GM12878 (cell line): Measurements from ENCODE around the gene CDC42SE1. TPM values are rescaled to one million over a fixed set of nuclear protein-coding genes. Genes with fewer than 3 reads are reported as not detected.

Source experiments
- BHLHE40 ChIP-seq, 2 experiments: fragments of 450-650 bp in 1 of 2; IDR thresholded peaks; 2 replicates each; pipeline ENCODE4 v1.6.1; 2011 to 2017; ENCODE audit warnings: low read depth in 2 of 2, borderline replicate concordance in 1 of 2, improper control_type of control experiment in 1 of 2, low read length in 1 of 2, mild to moderate bottlenecking in 1 of 2
- BRCA1 ChIP-seq: IDR thresholded peaks from 2 replicates; pipeline ENCODE4 v1.6.1; 2011; ENCODE audit warnings: low read depth, low read length, improper control_type of control experiment
- ESRRA ChIP-seq: IDR thresholded peaks from 2 replicates; pipeline ENCODE4 v1.6.1; 2012; ENCODE audit warnings: mild to moderate bottlenecking, low read length, improper control_type of control experiment
- HSF1 ChIP-seq: fragments of 150-350 bp; IDR thresholded peaks from 2 replicates; pipeline ENCODE4 v1.6.1; 2014; ENCODE audit warnings: mild to moderate bottlenecking, low read depth, low read length
- KAT2A ChIP-seq: conservative IDR thresholded peaks from 2 replicates; pipeline ENCODE4 v1.6.1; 2011; ENCODE audit warnings: low read depth, low read length; ENCODE audit not compliant: control insufficient read depth
- NRF1 ChIP-seq: conservative IDR thresholded peaks from 2 replicates; pipeline ENCODE4 v1.6.1; 2011; ENCODE audit warnings: mild to moderate bottlenecking, low read depth, low read length, improper control_type of control experiment
- POLR2A ChIP-seq: IDR thresholded peaks from 2 replicates; pipeline ENCODE4 v1.6.1; 2011; ENCODE audit warnings: low read depth, mild to moderate bottlenecking, low read length
- STAT1 ChIP-seq: fragments of 450-650 bp; conservative IDR thresholded peaks from 2 replicates; pipeline ENCODE4 v1.6.1; 2014; ENCODE audit warnings: antibody characterized with exemption, mild to moderate bottlenecking
- USF2 ChIP-seq: IDR thresholded peaks from 2 replicates; pipeline ENCODE4 v1.6.1; 2011; ENCODE audit warnings: low read depth, low read length, improper control_type of control experiment, borderline replicate concordance
- ZBTB11 ChIP-seq: fragments of 450-650 bp; formaldehyde crosslinking; IDR thresholded peaks from 2 replicates; pipeline ENCODE4 v1.5.0; 2022; ENCODE audit warnings: mild to moderate bottlenecking, missing genetic modification characterization
- polyA plus RNA-seq, 11 experiments: library from polyadenylated mRNA; depleted of rRNA in 4 of 11; unstranded in 6 of 11; stranded (reverse) in 5 of 11; fragments of >200 nt; fragmentation: Nextera tagmentation in 4 of 11; fragmentation: Illumina TruSeq in 1 of 11; extraction: Ambion mirVana in 4 of 11; extraction: Trizol in 1 of 11; gene quantifications; 1 replicate in 1 of 11; 2 replicates in 10 of 11; pipeline versions ENCODE4 v1.2.1 to v1.2.3, GENCODE V29; 2011 to 2016; ENCODE audit warnings: inconsistent platforms in 2 of 11, missing spikeins in 2 of 11, low read depth in 1 of 11
- total RNA-seq, 4 experiments: library from RNA; depleted of rRNA in 3 of 4; stranded (reverse); fragments of >200 nt in 3 of 4; fragmentation: Illumina TruSeq in 1 of 4; extraction: Trizol in 1 of 4; gene quantifications; 2 replicates each; pipeline versions ENCODE4 v1.2.1 to v1.2.3, GENCODE V29; 2013 to 2021

CDC42SE1 gene
- total and polyA plus RNA-seq, 10 of the 15 experiments (the other 5 are each of a cell fraction or from before 2014, with no cell fraction given) = 35.7 to 112 (median 74.3) TPM

- TF ChIP-seq ZBTB11 (CRISPR knock-in tag) (no peak), BRCA1 (no peak), BHLHE40 (IDR thresholded peaks at IDR 0.05; ENCODE audit: borderline replicate concordance in 1 of 2, low read depth in 2 of 2, low read length in 1 of 2) (peak in 1 of 2 experiments; percentile 5; a peak in 1 of 4 replicates), KAT2A (no peak), POLR2A (peak; percentile 75), STAT1 (0 out of 2 replicates have a peak, but pooled peaks have one; percentile 18), HSF1 (no peak), ESRRA (no peak), NRF1 (no peak; the same call in 1 of the 2 replicates), USF2 (no peak)
- TF ChIP-seq, all 136 proteins: peak for 41
These were observed 50.9 kb downstream of the CDC42SE1 start, which contains the start of gene PRUNE1 (continued) for GRCh38 chr1:151008244-151009205.
